Measurements from ENCODE around the gene KIT. TPM values are rescaled to one million over a fixed set of nuclear protein-coding genes. Genes with fewer than 3 reads are reported as not detected.
"Not testable (repeated sequence)": the region's sequence is repeated elsewhere in the genome, so short reads cannot be mapped to it uniquely, and the experiment has no call there.

KIT gene
- total and polyA plus RNA-seq, 2 of the 4 experiments (the other 2 are of a cell fraction) = 3.3 to 5.9 TPM

- H4K20me1 ChIP-seq (ENCODE audit: insufficient read depth, low read length); H3K4ac ChIP-seq (ENCODE audit: low read depth, low read length); dilution Hi-C loops (cut with HindIII; ENCODE audit: low sequenced_read_pairs, unreplicated experiment); H2AK9ac ChIP-seq (replicated peaks; ENCODE audit: low read depth, low read length, poor library complexity); H3K9me3 ChIP-seq (ENCODE audit: control insufficient read depth, insufficient read depth, low read length); BruUV-seq (replicated peaks); H3K14ac ChIP-seq (replicated peaks; ENCODE audit: low read depth, low read length); H3K4me1 ChIP-seq (ENCODE audit: control insufficient read depth, insufficient read depth, low read length); H3K23ac ChIP-seq (ENCODE audit: low read depth, low read length); H2BK20ac ChIP-seq (ENCODE audit: low read depth, low read length); CTCF ChIA-PET; H2AK5ac ChIP-seq (ENCODE audit: low read depth, low read length); intact Hi-C loops (cut with micrococcal nuclease); H3K18ac ChIP-seq (ENCODE audit: low read depth, low read length); H3K56ac ChIP-seq (ENCODE audit: extremely low read depth, insufficient read depth, low read length); H4K8ac ChIP-seq (ENCODE audit: low read depth in 2 of 2, low read length in 2 of 2); H3K9me1 ChIP-seq (ENCODE audit: insufficient read depth, low read length); H3K36me3 ChIP-seq (ENCODE audit: control insufficient read depth, insufficient read depth, low read length); POLR2A ChIA-PET (ENCODE audit: unreplicated experiment); DNase-seq; H3K4me3 ChIP-seq (ENCODE audit: insufficient read depth, low read depth, low read length); H3K27me3 ChIP-seq (ENCODE audit: control insufficient read depth, insufficient read depth, low read length); H4K91ac ChIP-seq (ENCODE audit: insufficient read depth, low read depth, low read length); H2AFZ ChIP-seq (replicated peaks; ENCODE audit: low read length, poor library complexity); H3K27ac ChIP-seq (ENCODE audit: insufficient read depth, low read length); H3K79me1 ChIP-seq (ENCODE audit: low read depth in 1 of 2, low read length in 2 of 2); H4K5ac ChIP-seq (ENCODE audit: low read depth, low read length); H3K9ac ChIP-seq (ENCODE audit: low read depth, low read length); ATAC-seq (ENCODE audit: low read depth); in situ Hi-C loops (cut with MboI; ENCODE audit: low sequenced_read_pairs); H2BK120ac ChIP-seq (ENCODE audit: low read depth, low read length); H2BK15ac ChIP-seq (ENCODE audit: low read depth, low read length); H3K4me2 ChIP-seq (ENCODE audit: low read depth, low read length); H2BK5ac ChIP-seq (ENCODE audit: low read depth, low read length, poor library complexity, severe bottlenecking): not testable (repeated sequence)
- 90% methylated on average over 5 of the region's 18 CpGs; no CpG with 5 or more reads in 1 of the 2 experiments for WGBS, 2 experiments (ENCODE audit: extremely low coverage in 2 of 2, insufficient read length in 1 of 2)
Measured at GRCh38 chr4:54633102-54633740, 24.5 kb upstream of the KIT start.

Measured in IMR-90 (cell line).